Measurements from ENCODE around the gene MYCBP2.

Gene MYCBP2

GRCh38 chr13:77185721-77186120 lies 141.2 kb downstream of the MYCBP2 start:
- no peak for DNase-seq

- DNase-seq: no peak
These were observed 142.4 kb downstream of the MYCBP2 start for GRCh38 chr13:77184455-77184854.

- DNase-seq: no peak
These were observed 146.9 kb downstream of the MYCBP2 start for GRCh38 chr13:77180011-77180410.

- no peak for DNase-seq
These were observed 149.2 kb downstream of the MYCBP2 start for GRCh38 chr13:77177646-77178045.

- DNase-seq: no peak
These were observed 150.5 kb downstream of the MYCBP2 start for GRCh38 chr13:77176350-77176749.

- DNase-seq: no peak
These were observed 154.2 kb downstream of the MYCBP2 start for GRCh38 chr13:77172650-77173049.

GRCh38 chr13:77171451-77171850 lies 155.4 kb downstream of the MYCBP2 start:
- DNase-seq: no peak

- DNase-seq: no peak
These were observed 158.7 kb downstream of the MYCBP2 start for GRCh38 chr13:77168237-77168636.

GRCh38 chr13:77150651-77151050 lies 176.2 kb downstream of the MYCBP2 start:
- DNase-seq: no peak

- no peak for DNase-seq
These were observed 183.5 kb downstream of the MYCBP2 start for GRCh38 chr13:77143431-77143830.

GRCh38 chr13:77139306-77139705 lies 187.6 kb downstream of the MYCBP2 start:
- DNase-seq: no peak

- DNase-seq: no peak
These were observed 188.1 kb downstream of the MYCBP2 start for GRCh38 chr13:77138813-77139212.

GRCh38 chr13:77136902-77137420 lies 189.9 kb downstream of the MYCBP2 start:
- DNase-seq: no peak

GRCh38 chr13:77124423-77124822 lies 202.5 kb downstream of the MYCBP2 start:
- no peak for DNase-seq

- no peak for DNase-seq
These were observed 208.8 kb downstream of the MYCBP2 start for GRCh38 chr13:77118134-77118533.

- DNase-seq: no peak
These were observed 212.6 kb downstream of the MYCBP2 start for GRCh38 chr13:77114271-77114670.

GRCh38 chr13:77113496-77113895 lies 213.4 kb downstream of the MYCBP2 start:
- DNase-seq: no peak

GRCh38 chr13:77105051-77105450 lies 221.8 kb downstream of the MYCBP2 start:
- no peak for DNase-seq

GRCh38 chr13:77099415-77099814 lies 227.5 kb downstream of the MYCBP2 start:
- DNase-seq: no peak

GRCh38 chr13:77095288-77095687 lies 231.6 kb downstream of the MYCBP2 start:
- no peak for DNase-seq

- DNase-seq: no peak
These were observed 232.1 kb downstream of the MYCBP2 start for GRCh38 chr13:77094773-77095172.

GRCh38 chr13:77093735-77094134 lies 233.2 kb downstream of the MYCBP2 start:
- DNase-seq: no peak

GRCh38 chr13:77084755-77085154 lies 242.1 kb downstream of the MYCBP2 start:
- no peak for DNase-seq

- no peak for DNase-seq
These were observed 246.9 kb downstream of the MYCBP2 start for GRCh38 chr13:77079902-77080413.

GRCh38 chr13:77067519-77067918 lies 259.4 kb downstream of the MYCBP2 start:
- no peak for DNase-seq
